ENCODE measurements around the gene FXYD5. TPM values are rescaled to one million over a fixed set of nuclear protein-coding genes. Genes with fewer than 3 reads are reported as not detected.

FXYD5 gene
- total RNA-seq, 1 experiment from 2014 or later: 123 TPM

DNA sequence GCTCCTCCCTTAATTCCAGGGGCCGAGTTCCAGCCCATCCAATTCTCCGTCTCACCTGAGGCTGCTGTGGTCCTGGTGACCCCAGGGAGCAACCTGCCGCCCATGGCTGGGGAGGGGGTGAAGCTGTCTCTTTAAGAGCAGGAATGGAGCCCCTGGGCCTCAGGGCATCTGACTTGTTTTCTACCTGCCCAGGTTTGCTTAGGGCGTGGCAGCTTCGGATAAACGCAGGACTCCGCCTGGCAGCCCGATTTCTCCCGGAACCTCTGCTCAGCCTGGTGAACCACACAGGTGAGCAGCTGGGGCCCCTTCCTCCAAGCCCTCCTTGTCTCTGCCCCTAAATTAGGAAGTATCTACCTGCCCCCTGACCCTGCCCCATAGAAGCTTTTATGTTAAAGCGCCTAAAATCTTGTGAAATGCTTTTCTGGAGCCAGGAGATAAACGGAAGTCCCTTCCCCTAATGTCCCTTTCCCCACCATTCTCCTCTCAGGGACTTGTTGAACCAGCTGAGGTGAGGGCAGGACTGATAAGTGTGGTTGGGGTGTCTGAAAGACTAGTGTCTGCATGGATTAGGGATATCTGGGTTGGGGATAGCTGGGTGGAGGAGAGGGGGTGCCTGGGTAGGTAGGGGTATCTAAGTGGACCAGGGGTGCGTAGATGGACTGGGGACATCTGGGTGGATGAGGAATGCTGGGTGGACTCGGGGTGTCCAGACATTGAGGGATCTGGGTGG lies 38.3 kb upstream of the FXYD5 start:
- Histone ChIP-seq H3K4me2 (ENCODE audit: low read length) (peak overlapping the region; percentile 81), H3K9ac (ENCODE audit: low read length) (peak overlapping the region; percentile 48), H3K27me3 (ENCODE audit: insufficient read depth, low read length) (no peaks in the 10 kb centered on the region), H4K20me1 (ENCODE audit: insufficient read depth) (no peaks in the 10 kb centered on the region), H3K4me1 (ENCODE audit: control insufficient read depth in 1 of 2, insufficient read depth in 2 of 2, low read length in 2 of 2) (peaks cover 18 to 41% of the 10 kb centered on the region in 2 experiments), H3K9me3 (ENCODE audit: control insufficient read depth in 1 of 2, insufficient read depth in 1 of 2, low read depth in 1 of 2, low read length in 2 of 2) (no peaks in the 10 kb centered on the region), H2AFZ (ENCODE audit: low read depth, low read length, poor library complexity, severe bottlenecking) (peak overlapping the region; percentile 36), H3K36me3 (ENCODE audit: control insufficient read depth in 1 of 2, insufficient read depth in 2 of 2, low read length in 2 of 2) (no peaks in the 10 kb centered on the region), H3K27ac (ENCODE audit: low read depth, low read length) (no peak overlapping the region; the same call in 1 of the 2 replicates), H3K9me2 (ENCODE audit: insufficient read depth) (no peaks in the 10 kb centered on the region), H3K79me2 (ENCODE audit: insufficient read depth, low read length) (no peaks in the 10 kb centered on the region), H3K4me3 (replicated peaks in 1 of 2; ENCODE audit: low read depth in 1 of 2, low read length in 2 of 2) (peak overlapping the region; percentile 38 to 54)
- POLR2A ChIA-PET: interaction anchor here (0.7 kb wide), 2 partner anchors 8 to 25 kb away, joined by 3 read pairs; no protein-coding TSS in a partner anchor
- peak; percentile 47 for ATAC-seq
- TF ChIP-seq SP1 (IDR thresholded peaks at IDR 0.05; ENCODE audit: low read depth) (no peak), POLR2AphosphoS5 (IDR thresholded peaks at IDR 0.05; ENCODE audit: low read depth, low read length) (peak; percentile 46)
- DNase-seq (ENCODE audit: low read depth, low spot score): no peak
- RAD21 ChIA-PET (ENCODE audit: low non-redundant PET in 1 of 2, low total read pairs in 2 of 2, uncharacterized antibody in 2 of 2, unreplicated experiment in 2 of 2): no interaction called here
- BruUV-seq (replicated peaks): TSS peak; percentile 71
- intact Hi-C loops (cut with micrococcal nuclease): no loop called here
- CTCF ChIA-PET: interaction anchor here (0.6 to 2.3 kb wide), 5 partner anchors 8 to 72 kb away, joined by 3 to 11 read pairs (median 7); partner anchors contain the start of gene LGI4

DNA sequence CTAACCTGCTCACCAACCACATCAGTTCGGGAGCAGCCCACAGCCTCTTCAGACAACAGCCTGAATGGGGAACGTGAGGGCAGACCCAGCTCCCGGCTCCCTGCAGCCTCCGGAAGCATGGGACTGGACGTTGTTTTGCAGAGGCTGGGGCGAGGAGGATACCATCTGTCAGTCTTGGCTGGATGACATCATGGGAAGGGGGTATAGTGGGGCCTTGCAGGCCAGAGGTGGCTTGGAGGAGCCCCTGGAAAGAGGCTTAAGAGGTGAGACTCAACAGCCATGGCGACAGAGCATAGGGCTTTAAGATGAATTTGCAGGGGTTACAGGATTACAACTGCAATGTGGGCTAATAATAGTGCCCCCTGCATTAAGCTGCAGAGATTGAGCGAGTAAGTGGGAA lies 37.4 kb upstream of the FXYD5 start:
- intact Hi-C loops (cut with micrococcal nuclease): no loop called here
- BruUV-seq (replicated peaks): no TSS peak
- no peak overlapping the region for H3K4me2 ChIP-seq (ENCODE audit: low read length)
- no peak overlapping the region for H3K27ac ChIP-seq (ENCODE audit: low read depth, low read length)
- H3K9me3 ChIP-seq (ENCODE audit: control insufficient read depth in 1 of 2, insufficient read depth in 1 of 2, low read depth in 1 of 2, low read length in 2 of 2): no peaks in the 10 kb centered on the region
- H2AFZ ChIP-seq (ENCODE audit: low read depth, low read length, poor library complexity, severe bottlenecking): no peak overlapping the region
- no peaks in the 10 kb centered on the region for H3K79me2 ChIP-seq (ENCODE audit: insufficient read depth, low read length)
- POLR2A ChIA-PET: no interaction called here
- CTCF ChIA-PET: no interaction called here
- H3K9me2 ChIP-seq (ENCODE audit: insufficient read depth): no peaks in the 10 kb centered on the region
- DNase-seq (ENCODE audit: low read depth, low spot score): no peak
- RAD21 ChIA-PET (ENCODE audit: low non-redundant PET in 1 of 2, low total read pairs in 2 of 2, uncharacterized antibody in 2 of 2, unreplicated experiment in 2 of 2): no interaction called here
- no peaks in the 10 kb centered on the region for H4K20me1 ChIP-seq (ENCODE audit: insufficient read depth)
- H3K36me3 ChIP-seq (ENCODE audit: control insufficient read depth in 1 of 2, insufficient read depth in 2 of 2, low read length in 2 of 2): no peaks in the 10 kb centered on the region
- H3K9ac ChIP-seq (ENCODE audit: low read length): no peak overlapping the region
- H3K4me1 ChIP-seq (ENCODE audit: control insufficient read depth in 1 of 2, insufficient read depth in 2 of 2, low read length in 2 of 2): peaks cover 18 to 42% of the 10 kb centered on the region in 2 experiments
- no peaks in the 10 kb centered on the region for H3K27me3 ChIP-seq (ENCODE audit: insufficient read depth, low read length)
- no peak for ATAC-seq
- no peak overlapping the region for H3K4me3 ChIP-seq (replicated peaks in 1 of 2; ENCODE audit: low read depth in 1 of 2, low read length in 2 of 2)
- TF ChIP-seq RAD21 (IDR thresholded peaks at IDR 0.05; ENCODE audit: low read depth) (no peak), SRF (IDR thresholded peaks at IDR 0.05; ENCODE audit: low read depth) (no peak), CEBPB (IDR thresholded peaks at IDR 0.05; ENCODE audit: low read depth) (no peak), POLR2AphosphoS5 (IDR thresholded peaks at IDR 0.05; ENCODE audit: low read depth, low read length) (no peak), EZH2phosphoT487 (IDR thresholded peaks at IDR 0.05; ENCODE audit: borderline replicate concordance) (no peak), POLR2A (IDR thresholded peaks at IDR 0.05; ENCODE audit: borderline replicate concordance, extremely low read depth, insufficient read depth, insufficient read length) (no peak), ZFX (IDR thresholded peaks at IDR 0.05) (no peak), ZNF274 (IDR thresholded peaks at IDR 0.05; ENCODE audit: low read depth, low read length) (no peak), EGR1 (IDR thresholded peaks at IDR 0.05; ENCODE audit: low read depth) (no peak), EZH2 (IDR thresholded peaks at IDR 0.05) (no peak), CBX3 (IDR thresholded peaks at IDR 0.05; ENCODE audit: low read depth) (no peak), SIN3A (IDR thresholded peaks at IDR 0.05; ENCODE audit: low read depth) (no peak), FOSL1 (IDR thresholded peaks at IDR 0.05; ENCODE audit: low read depth) (no peak)
- TF ChIP-seq, protein P1, sequence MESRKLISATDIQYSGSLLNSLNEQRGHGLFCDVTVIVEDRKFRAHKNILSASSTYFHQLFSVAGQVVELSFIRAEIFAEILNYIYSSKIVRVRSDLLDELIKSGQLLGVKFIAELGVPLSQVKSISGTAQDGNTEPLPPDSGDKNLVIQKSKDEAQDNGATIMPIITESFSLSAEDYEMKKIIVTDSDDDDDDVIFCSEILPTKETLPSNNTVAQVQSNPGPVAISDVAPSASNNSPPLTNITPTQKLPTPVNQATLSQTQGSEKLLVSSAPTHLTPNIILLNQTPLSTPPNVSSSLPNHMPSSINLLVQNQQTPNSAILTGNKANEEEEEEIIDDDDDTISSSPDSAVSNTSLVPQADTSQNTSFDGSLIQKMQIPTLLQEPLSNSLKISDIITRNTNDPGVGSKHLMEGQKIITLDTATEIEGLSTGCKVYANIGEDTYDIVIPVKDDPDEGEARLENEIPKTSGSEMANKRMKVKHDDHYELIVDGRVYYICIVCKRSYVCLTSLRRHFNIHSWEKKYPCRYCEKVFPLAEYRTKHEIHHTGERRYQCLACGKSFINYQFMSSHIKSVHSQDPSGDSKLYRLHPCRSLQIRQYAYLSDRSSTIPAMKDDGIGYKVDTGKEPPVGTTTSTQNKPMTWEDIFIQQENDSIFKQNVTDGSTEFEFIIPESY (IDR thresholded peaks at IDR 0.05; ENCODE audit: extremely low read depth, insufficient replicate concordance, low read length): no peak
- TF ChIP-seq, protein P2, sequence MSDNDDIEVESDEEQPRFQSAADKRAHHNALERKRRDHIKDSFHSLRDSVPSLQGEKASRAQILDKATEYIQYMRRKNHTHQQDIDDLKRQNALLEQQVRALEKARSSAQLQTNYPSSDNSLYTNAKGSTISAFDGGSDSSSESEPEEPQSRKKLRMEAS (IDR thresholded peaks at IDR 0.05): no peak
- TF ChIP-seq, protein P3, sequence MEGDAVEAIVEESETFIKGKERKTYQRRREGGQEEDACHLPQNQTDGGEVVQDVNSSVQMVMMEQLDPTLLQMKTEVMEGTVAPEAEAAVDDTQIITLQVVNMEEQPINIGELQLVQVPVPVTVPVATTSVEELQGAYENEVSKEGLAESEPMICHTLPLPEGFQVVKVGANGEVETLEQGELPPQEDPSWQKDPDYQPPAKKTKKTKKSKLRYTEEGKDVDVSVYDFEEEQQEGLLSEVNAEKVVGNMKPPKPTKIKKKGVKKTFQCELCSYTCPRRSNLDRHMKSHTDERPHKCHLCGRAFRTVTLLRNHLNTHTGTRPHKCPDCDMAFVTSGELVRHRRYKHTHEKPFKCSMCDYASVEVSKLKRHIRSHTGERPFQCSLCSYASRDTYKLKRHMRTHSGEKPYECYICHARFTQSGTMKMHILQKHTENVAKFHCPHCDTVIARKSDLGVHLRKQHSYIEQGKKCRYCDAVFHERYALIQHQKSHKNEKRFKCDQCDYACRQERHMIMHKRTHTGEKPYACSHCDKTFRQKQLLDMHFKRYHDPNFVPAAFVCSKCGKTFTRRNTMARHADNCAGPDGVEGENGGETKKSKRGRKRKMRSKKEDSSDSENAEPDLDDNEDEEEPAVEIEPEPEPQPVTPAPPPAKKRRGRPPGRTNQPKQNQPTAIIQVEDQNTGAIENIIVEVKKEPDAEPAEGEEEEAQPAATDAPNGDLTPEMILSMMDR (IDR thresholded peaks at IDR 0.05 in 2 of 3, conservative IDR thresholded peaks at IDR 0.05 in 1 of 3; ENCODE audit: borderline replicate concordance in 1 of 3, insufficient read depth in 1 of 3, low read depth in 2 of 3, low read length in 2 of 3): no peak
